H1 (cell line): ENCODE measurements around the gene MPPED1. TPM values are rescaled to one million over a fixed set of nuclear protein-coding genes. Genes with fewer than 3 reads are reported as not detected.

Source experiments
- CTCF ChIA-PET: fragments of 300-600 bp; sonication (Branson Sonifier 250); formaldehyde crosslinking; loops from one replicate; lab custom pipeline; 2021; ENCODE audit not compliant: partially characterized antibody; lab: Charles Lee
- POLR2A ChIA-PET: fragments of 300-600 bp; sonication (Branson Sonifier 250); formaldehyde crosslinking; loops from one replicate; lab custom pipeline; 2021; ENCODE audit warnings: inconsistent platforms; ENCODE audit not compliant: partially characterized antibody; lab: Charles Lee
- DNase-seq, 2 experiments: peaks; one replicate each; pipeline versions ENCODE4 v3.0.0 to v3.0.0-alpha.2; 2010 to 2022; ENCODE audit warnings: low spot score in 2 of 2, low read depth in 1 of 2, mixed read lengths in 1 of 2
- FAIRE-seq: peaks from 2 replicates; lab custom pipeline; 2011; peaks lifted over from hg19 to GRCh38; lab: Jason Lieb, UNC
- H2AFZ ChIP-seq: 2 replicates; pipeline ENCODE4 v1.8.1; 2012; ENCODE audit warnings: low read length, inconsistent platforms
- H2AK5ac ChIP-seq: 2 replicates; pipeline ENCODE4 v1.6.1; 2013; ENCODE audit warnings: low read depth, low read length
- H2BK120ac ChIP-seq: replicated peaks from 2 replicates; pipeline ENCODE3; 2013; ENCODE audit warnings: low read depth, low read length, inconsistent platforms
- H2BK12ac ChIP-seq: 2 replicates; pipeline ENCODE4 v1.6.1; 2013; ENCODE audit warnings: low read depth, low read length
- H2BK15ac ChIP-seq: 2 replicates; pipeline ENCODE4 v1.6.1; 2013; ENCODE audit warnings: low read length
- H2BK20ac ChIP-seq: 2 replicates; pipeline ENCODE4 v1.6.1; 2013; ENCODE audit warnings: low read length
- H2BK5ac ChIP-seq: 2 replicates; pipeline ENCODE4 v1.6.1; 2013; ENCODE audit warnings: low read depth, low read length
- H3K14ac ChIP-seq: 2 replicates; pipeline ENCODE4 v1.6.1; 2013; ENCODE audit warnings: inconsistent platforms; ENCODE audit not compliant: insufficient read length
- H3K18ac ChIP-seq: 2 replicates; pipeline ENCODE4 v1.6.1; 2013; ENCODE audit warnings: low read length; ENCODE audit errors: extremely low read depth
- H3K23ac ChIP-seq: 2 replicates; pipeline ENCODE4 v1.6.1; 2013; ENCODE audit warnings: inconsistent platforms; ENCODE audit not compliant: insufficient read length
- H3K23me2 ChIP-seq: 2 replicates; pipeline ENCODE4 v1.6.1; 2013; ENCODE audit warnings: low read depth, low read length
- H3K27ac ChIP-seq: 2 replicates; pipeline ENCODE4 v1.6.1; 2011; ENCODE audit warnings: low read depth, low read length, inconsistent platforms
- H3K27me3 ChIP-seq, 4 experiments: replicated peaks in 1 of 4; 1 replicate in 1 of 4; 2 replicates in 3 of 4; pipeline versions ENCODE4 v1.6.1 to v1.8.1; 2011 to 2013; ENCODE audit warnings: low read length in 3 of 4, mild to moderate bottlenecking in 3 of 4, inconsistent platforms in 2 of 4, mixed read lengths in 2 of 4, moderate library complexity in 1 of 4; ENCODE audit not compliant: control insufficient read depth in 3 of 4, insufficient read depth in 3 of 4; ENCODE audit errors: extremely low read depth in 1 of 4
- H3K36me3 ChIP-seq, 4 experiments: 2 replicates each; pipeline versions ENCODE4 v1.6.1 to v1.8.1; 2011 to 2013; ENCODE audit warnings: mild to moderate bottlenecking in 4 of 4, low read length in 3 of 4, moderate library complexity in 2 of 4, control low read depth in 1 of 4, inconsistent platforms in 1 of 4; ENCODE audit not compliant: insufficient read depth in 4 of 4, control insufficient read depth in 2 of 4
- H3K4ac ChIP-seq: replicated peaks from 2 replicates; pipeline ENCODE3; 2013; ENCODE audit warnings: low read length, low read depth, mixed read lengths, inconsistent platforms; ENCODE audit not compliant: insufficient read length
- H3K4me1 ChIP-seq, 4 experiments: replicated peaks in 1 of 4; 1 replicate in 1 of 4; 2 replicates in 3 of 4; pipeline versions ENCODE4 v1.6.1 to v1.8.1; 2011 to 2013; ENCODE audit warnings: low read length in 3 of 4, inconsistent platforms in 2 of 4, mixed read lengths in 1 of 4; ENCODE audit not compliant: insufficient read depth in 4 of 4, control insufficient read depth in 3 of 4
- H3K4me2 ChIP-seq, 2 experiments: 2 replicates each; pipeline versions ENCODE4 v1.6.1 to v1.8.1; 2011 to 2013; ENCODE audit warnings: low read depth in 2 of 2, low read length in 2 of 2, control low read depth in 1 of 2, inconsistent platforms in 1 of 2, mild to moderate bottlenecking in 1 of 2; ENCODE audit not compliant: insufficient read depth in 1 of 2
- H3K4me3 ChIP-seq, 4 experiments: fragments of 200-600, 300-600 bp in 1 of 4; sonication (generic), shearing (Covaris generic), sonication (Bioruptor Twin) in 1 of 4; 2 replicates each; pipeline versions ENCODE4 v1.5.1 to v1.8.1; 2011 to 2016; ENCODE audit warnings: low read length in 4 of 4, low read depth in 3 of 4, control low read depth in 2 of 4, inconsistent platforms in 2 of 4, mild to moderate bottlenecking in 2 of 4, mixed read lengths in 1 of 4, moderate library complexity in 1 of 4; ENCODE audit not compliant: insufficient read depth in 2 of 4; ENCODE audit errors: extremely low read depth in 1 of 4
- H3K56ac ChIP-seq: replicated peaks from 2 replicates; pipeline ENCODE3; 2013; ENCODE audit warnings: low read depth, mild to moderate bottlenecking, mixed read lengths, low read length, inconsistent platforms; ENCODE audit not compliant: insufficient read length
- H3K79me1 ChIP-seq: 2 replicates; pipeline ENCODE4 v1.6.1; 2013; ENCODE audit warnings: low read depth, low read length, control low read depth
- H3K79me2 ChIP-seq, 2 experiments: 2 replicates each; pipeline versions ENCODE4 v1.6.1 to v1.8.1; 2012 to 2013; ENCODE audit warnings: low read length in 2 of 2, mild to moderate bottlenecking in 2 of 2, inconsistent platforms in 1 of 2; ENCODE audit not compliant: insufficient read depth in 2 of 2, control insufficient read depth in 1 of 2
- H3K9ac ChIP-seq, 4 experiments: replicated peaks in 1 of 4; 1 replicate in 1 of 4; 2 replicates in 3 of 4; pipeline versions ENCODE4 v1.6.1 to v1.8.1; 2011 to 2013; ENCODE audit warnings: low read depth in 3 of 4, low read length in 3 of 4, control low read depth in 2 of 4, mild to moderate bottlenecking in 2 of 4, moderate library complexity in 2 of 4, inconsistent platforms in 1 of 4; ENCODE audit errors: extremely low read depth in 1 of 4
- H3K9me3 ChIP-seq, 2 experiments: 2 replicates each; pipeline versions ENCODE4 v1.6.1 to v1.8.1; 2012 to 2013; ENCODE audit warnings: mild to moderate bottlenecking in 2 of 2, moderate library complexity in 2 of 2, control low read depth in 1 of 2, inconsistent platforms in 1 of 2, low read depth in 1 of 2, low read length in 1 of 2, mixed read lengths in 1 of 2; ENCODE audit not compliant: insufficient read depth in 2 of 2
- H4K20me1 ChIP-seq, 2 experiments: replicated peaks in 1 of 2; 2 replicates each; pipeline versions ENCODE3 to v1.8.1; 2011 to 2013; ENCODE audit warnings: inconsistent platforms in 2 of 2, low read length in 2 of 2, mild to moderate bottlenecking in 1 of 2; ENCODE audit not compliant: insufficient read depth in 2 of 2, control insufficient read depth in 1 of 2
- H4K5ac ChIP-seq: 2 replicates; pipeline ENCODE4 v1.6.1; 2013; ENCODE audit warnings: low read length, low read depth, mixed read lengths, inconsistent platforms; ENCODE audit not compliant: insufficient read length
- H4K8ac ChIP-seq: 2 replicates; pipeline ENCODE4 v1.8.0; 2013; ENCODE audit warnings: mild to moderate bottlenecking, moderate library complexity, low read length, inconsistent platforms; ENCODE audit not compliant: insufficient read depth; ENCODE audit errors: extremely low read depth
- H4K91ac ChIP-seq: replicated peaks from 2 replicates; pipeline ENCODE3; 2013; ENCODE audit warnings: low read length, mixed read lengths, inconsistent platforms; ENCODE audit not compliant: insufficient read length
- ASH2L ChIP-seq: fragments of 200-600, 300-600 bp; sonication (generic); IDR thresholded peaks from one replicate; pipeline ENCODE4 v1.7.1; 2017; ENCODE audit warnings: low read length
- BACH1 ChIP-seq: IDR thresholded peaks from 2 replicates; pipeline ENCODE4 v1.6.1; 2012; ENCODE audit warnings: low read length, improper control_type of control experiment
- RNF2 ChIP-seq: fragments of 200-900, 300-1000 bp; sonication (generic); IDR thresholded peaks from 2 replicates; pipeline ENCODE4 v1.7.1; 2016; ENCODE audit warnings: borderline replicate concordance, low read depth, mild to moderate bottlenecking, antibody characterized with exemption, low read length; ENCODE audit not compliant: poor library complexity, severe bottlenecking; ENCODE audit errors: missing control alignments
- SP2 ChIP-seq: IDR thresholded peaks from 2 replicates; pipeline ENCODE4 v1.6.1; 2012; ENCODE audit warnings: mild to moderate bottlenecking, low read length, inconsistent platforms
- WGBS, 2 experiments: shearing (Covaris generic) in 1 of 2; methylation state at CpG; one replicate each; pipeline versions ENCODE4 v1.1.6 to v1.1.7; 2013 to 2015; ENCODE audit warnings: low lambda C conversion rate in 2 of 2, mixed read lengths in 2 of 2, inconsistent platforms in 1 of 2, low coverage in 1 of 2, missing lambda C conversion rate in 1 of 2; ENCODE audit not compliant: insufficient replicate concordance in 2 of 2, insufficient coverage in 1 of 2, insufficient read length in 1 of 2; ENCODE audit errors: extremely low coverage in 1 of 2, missing lambda C conversion rate in 1 of 2; 5-methylcytosine and 5-hydroxymethylcytosine counted together
- polyA plus RNA-seq, 7 experiments: library from polyadenylated mRNA; depleted of rRNA in 3 of 7; stranded (reverse) in 5 of 7; unstranded in 2 of 7; fragments of >200 nt in 5 of 7; fragments of 200-250 nt in 2 of 7; gene quantifications; 1 replicate in 5 of 7; 2 replicates in 1 of 7; 4 replicates in 1 of 7; pipeline versions ENCODE4 v1.2.1 to v1.2.3, GENCODE V29; 2011 to 2013; ENCODE audit warnings: missing spikeins in 2 of 7, mixed read lengths in 2 of 7
- total RNA-seq: library from RNA; stranded (reverse); fragmentation: NEBNext Ultra II Directional; extraction: Animal tissue kit (Norgen Biotek cat#: 25700); gene quantifications from 2 replicates; pipeline ENCODE4 v1.2.1, GENCODE V29; 2021

Gene MPPED1
- total and polyA plus RNA-seq, 2 of the 8 experiments (the other 6 are each of a cell fraction or from before 2014, with no cell fraction given), result 0.29 to 0.37 TPM

- DNase-seq, result no peak
- Histone ChIP-seq H2AK5ac (no peak overlapping the region), H3K4me3 (no peak overlapping the region), H4K20me1 (no peaks in the 10 kb centered on the region), H4K91ac (no peak overlapping the region), H4K8ac (no peak overlapping the region), H2BK120ac (no peak overlapping the region), H3K4me2 (no peak overlapping the region), H3K23ac (no peak overlapping the region), H3K79me1 (no peaks in the 10 kb centered on the region), H3K56ac (no peak overlapping the region), H2BK15ac (no peak overlapping the region), H3K36me3 (no peaks in the 10 kb centered on the region), H3K27me3 (no peaks in the 10 kb centered on the region), H2BK12ac (0 out of 2 replicates have a peak overlapping the region, but pooled peaks have one; percentile 39), H3K18ac (no peak overlapping the region), H3K14ac (no peak overlapping the region), H2AFZ (no peak overlapping the region), H3K23me2 (no peaks in the 10 kb centered on the region; the same call in 1 of the 2 replicates), H3K4ac (no peak overlapping the region), H2BK20ac (no peak overlapping the region), H3K4me1 (no peaks in the 10 kb centered on the region; a peak in 2 of 7 replicates), H2BK5ac (no peak overlapping the region), H3K27ac (no peak overlapping the region), H3K79me2 (no peaks in the 10 kb centered on the region), H3K9me3 (no peaks in the 10 kb centered on the region), H3K9ac (no peak overlapping the region), H4K5ac (no peak overlapping the region)
- WGBS, 2 experiments, result 94% methylated on average over 5 of the region's 5 CpGs; no CpG with 5 or more reads in 1 of the 2 experiments
- ChIA-PET CTCF (interaction anchor here (1.4 kb wide), 1 partner anchor 11 kb away, joined by 5 read pairs; no protein-coding TSS in a partner anchor), POLR2A (no interaction called here)
- FAIRE-seq, result no peak
- no peak for TF ChIP-seq ASH2L
- TF ChIP-seq BACH1, result no peak
- TF ChIP-seq SP2, result no peak
- TF ChIP-seq RNF2, result no peak
Observed at GRCh38 chr22:43526946-43527345, 115.1 kb downstream of the MPPED1 start.
